ENCODE measurements around the gene DZIP1. TPM values are rescaled to one million over a fixed set of nuclear protein-coding genes. Genes with fewer than 3 reads are reported as not detected.

Gene DZIP1
- total and polyA plus RNA-seq, 2 of the 8 experiments (the other 6 are each of a cell fraction or from before 2014, with no cell fraction given), result 7.6 to 24.6 TPM

DNA sequence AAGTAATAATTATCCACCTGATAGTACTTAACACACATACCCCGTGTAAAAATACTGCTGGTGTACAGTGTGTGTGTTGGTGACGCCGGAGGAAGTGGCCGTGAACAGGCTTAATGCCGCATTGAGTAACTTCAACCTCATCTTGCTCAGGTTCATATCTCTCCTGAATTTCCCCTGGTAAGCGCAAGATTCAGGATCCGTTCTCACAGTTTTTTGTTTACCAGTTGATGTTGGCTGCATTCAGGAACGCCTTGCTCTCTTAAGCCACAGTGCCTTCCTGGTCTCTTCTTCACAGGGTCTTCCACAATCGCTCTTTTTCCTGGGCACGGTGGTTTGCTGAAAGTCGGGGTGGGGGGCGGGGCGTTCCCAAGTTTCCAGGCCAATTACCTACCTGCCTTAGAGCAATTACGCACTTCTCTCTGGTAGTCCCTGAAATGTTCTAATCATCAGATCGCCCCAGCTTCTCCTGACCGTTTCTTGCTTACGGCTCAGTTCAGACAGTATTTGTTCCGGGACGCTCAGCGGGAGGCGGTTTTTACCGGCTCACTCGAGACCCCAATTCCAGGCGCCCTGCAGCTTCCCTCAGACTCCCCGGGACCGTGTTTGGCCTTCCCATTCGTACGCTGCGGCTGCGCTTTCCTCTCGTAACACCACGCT lies 31.7 kb upstream of the DZIP1 start:
- Histone ChIP-seq H2AFZ (ENCODE audit: low read length) (peak overlapping the region; percentile 99), H2AK5ac (ENCODE audit: low read depth, low read length) (no peak overlapping the region), H3K79me1 (ENCODE audit: low read depth, low read length) (no peaks in the 10 kb centered on the region), H2BK12ac (ENCODE audit: low read depth, low read length) (peak overlapping the region; percentile 89), H2BK5ac (ENCODE audit: low read depth, low read length) (peak overlapping the region; percentile 97), H4K91ac (replicated peaks; ENCODE audit: insufficient read length, low read length) (peak overlapping the region; percentile 17), H2BK120ac (replicated peaks; ENCODE audit: low read depth, low read length) (no peak overlapping the region), H3K27ac (ENCODE audit: low read depth, low read length) (peak overlapping the region; percentile 60; the same call in 1 of the 2 replicates), H3K4me3 (ENCODE audit: extremely low read depth in 1 of 4, insufficient read depth in 2 of 4, low read depth in 3 of 4, low read length in 4 of 4) (peak overlapping the region; percentile 57 to 85 (median 77)), H3K79me2 (ENCODE audit: control insufficient read depth in 1 of 2, insufficient read depth in 2 of 2, low read length in 2 of 2) (peaks cover 0 to 29% of the 10 kb centered on the region in 2 experiments; a peak in 2 of 4 replicates), H3K4ac (replicated peaks; ENCODE audit: insufficient read length, low read depth, low read length) (no peak overlapping the region), H3K23ac (ENCODE audit: insufficient read length) (no peak overlapping the region), H3K4me1 (replicated peaks in 1 of 4; ENCODE audit: control insufficient read depth in 3 of 4, insufficient read depth in 4 of 4, low read length in 3 of 4) (no peaks in the 10 kb centered on the region), H3K27me3 (replicated peaks in 1 of 4; ENCODE audit: control insufficient read depth in 3 of 4, extremely low read depth in 1 of 4, insufficient read depth in 3 of 4, low read length in 3 of 4) (no peaks in the 10 kb centered on the region), H2BK20ac (ENCODE audit: low read length) (no peak overlapping the region), H2BK15ac (ENCODE audit: low read length) (no peak overlapping the region), H3K9me3 (ENCODE audit: insufficient read depth in 2 of 2, low read depth in 1 of 2, low read length in 1 of 2) (0 out of 4 replicates have a peak, but pooled peaks cover 0 to 2% of the 10 kb centered on the region in 2 experiments), H3K14ac (ENCODE audit: insufficient read length) (no peak overlapping the region), H3K4me2 (ENCODE audit: insufficient read depth in 1 of 2, low read depth in 2 of 2, low read length in 2 of 2) (peak overlapping the region; percentile 76 to 82), H3K23me2 (ENCODE audit: low read depth, low read length) (peaks cover 9% of the 10 kb centered on the region), H4K8ac (ENCODE audit: extremely low read depth, insufficient read depth, low read length) (peak overlapping the region; percentile 92; the same call in 1 of the 2 replicates), H3K18ac (ENCODE audit: extremely low read depth, low read length) (peak overlapping the region; percentile 68), H3K56ac (replicated peaks; ENCODE audit: insufficient read length, low read depth, low read length) (peak overlapping the region; percentile 37), H3K36me3 (ENCODE audit: control insufficient read depth in 2 of 4, insufficient read depth in 4 of 4, low read length in 3 of 4) (0 out of 8 replicates have a peak, but pooled peaks cover 0 to 4% (median 0%) of the 10 kb centered on the region in 4 experiments), H3K9ac (replicated peaks in 1 of 4; ENCODE audit: extremely low read depth in 1 of 4, low read depth in 3 of 4, low read length in 3 of 4) (peak overlapping the region; percentile 72 to 85 (median 82)), H4K20me1 (replicated peaks in 1 of 2; ENCODE audit: control insufficient read depth in 1 of 2, insufficient read depth in 2 of 2, low read length in 2 of 2) (peaks cover 0 to 5% of the 10 kb centered on the region in 2 experiments), H4K5ac (ENCODE audit: insufficient read length, low read depth, low read length) (peak overlapping the region; percentile 13)
- FAIRE-seq (peak; percentile 52), DNase-seq (ENCODE audit: low read depth in 1 of 2, low spot score in 2 of 2) (no peak)
- 4% methylated on average over 32 of the region's 32 CpGs; no CpG with 5 or more reads in 1 of the 2 experiments for WGBS, 2 experiments (ENCODE audit: extremely low coverage in 1 of 2, insufficient coverage in 1 of 2, insufficient read length in 1 of 2, insufficient replicate concordance in 2 of 2, low coverage in 1 of 2, low lambda C conversion rate in 2 of 2, missing lambda C conversion rate in 1 of 2)
- ChIA-PET CTCF (ENCODE audit: partially characterized antibody) (interaction anchor here (0.7 to 1.4 kb wide), 2 partner anchors 15 to 158 kb away, joined by 5 read pairs; no protein-coding TSS in a partner anchor), POLR2A (ENCODE audit: partially characterized antibody) (interaction anchor here (0.7 to 1.6 kb wide), 12 partner anchors 8 to 152 kb away, joined by 3 to 8 read pairs (median 3); partner anchors contain the start of gene DZIP1)
- TF ChIP-seq BRCA1 (IDR thresholded peaks at IDR 0.05; ENCODE audit: low read depth, low read length) (no peak), TCF12 (IDR thresholded peaks at IDR 0.05; ENCODE audit: low read depth, low read length) (no peak), JUND (IDR thresholded peaks at IDR 0.05; ENCODE audit: low read length) (no peak), KDM1A (IDR thresholded peaks at IDR 0.05; ENCODE audit: borderline replicate concordance, low read length) (no peak), JUN (IDR thresholded peaks at IDR 0.05; ENCODE audit: low read depth, low read length) (no peak), SIN3A (conservative IDR thresholded peaks at IDR 0.05 in 1 of 2, IDR thresholded peaks at IDR 0.05 in 1 of 2; ENCODE audit: low read depth in 1 of 2, low read length in 2 of 2) (no peak; a peak in 1 of 4 replicates), POLR2A (IDR thresholded peaks at IDR 0.05; ENCODE audit: control extremely low read depth in 1 of 2, low read depth in 2 of 2, low read length in 2 of 2) (peak in 1 of 2 experiments; percentile 18; a peak in 1 of 3 replicates), POLR2AphosphoS5 (IDR thresholded peaks at IDR 0.05; ENCODE audit: low read depth, low read length) (no peak; the same call in 1 of the 2 replicates)
- TF ChIP-seq, protein P1, sequence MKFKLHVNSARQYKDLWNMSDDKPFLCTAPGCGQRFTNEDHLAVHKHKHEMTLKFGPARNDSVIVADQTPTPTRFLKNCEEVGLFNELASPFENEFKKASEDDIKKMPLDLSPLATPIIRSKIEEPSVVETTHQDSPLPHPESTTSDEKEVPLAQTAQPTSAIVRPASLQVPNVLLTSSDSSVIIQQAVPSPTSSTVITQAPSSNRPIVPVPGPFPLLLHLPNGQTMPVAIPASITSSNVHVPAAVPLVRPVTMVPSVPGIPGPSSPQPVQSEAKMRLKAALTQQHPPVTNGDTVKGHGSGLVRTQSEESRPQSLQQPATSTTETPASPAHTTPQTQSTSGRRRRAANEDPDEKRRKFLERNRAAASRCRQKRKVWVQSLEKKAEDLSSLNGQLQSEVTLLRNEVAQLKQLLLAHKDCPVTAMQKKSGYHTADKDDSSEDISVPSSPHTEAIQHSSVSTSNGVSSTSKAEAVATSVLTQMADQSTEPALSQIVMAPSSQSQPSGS (IDR thresholded peaks at IDR 0.05; ENCODE audit: low read length), result no peak
- TF ChIP-seq, protein P2, sequence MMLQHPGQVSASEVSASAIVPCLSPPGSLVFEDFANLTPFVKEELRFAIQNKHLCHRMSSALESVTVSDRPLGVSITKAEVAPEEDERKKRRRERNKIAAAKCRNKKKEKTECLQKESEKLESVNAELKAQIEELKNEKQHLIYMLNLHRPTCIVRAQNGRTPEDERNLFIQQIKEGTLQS (IDR thresholded peaks at IDR 0.05; ENCODE audit: insufficient read depth, low read depth, low read length), result no peak

Data from H1 (cell line).